Uterus (tissue), 4 donors: ENCODE measurements around the gene GRIN3A. TPM values are rescaled to one million over a fixed set of nuclear protein-coding genes. Genes with fewer than 3 reads are reported as not detected.

Source experiments
- DNase-seq, 2 donors: peaks; one replicate each; pipeline ENCODE4 v3.0.0-alpha.2; 2019 to 2020
- H3K27ac ChIP-seq, 2 donors: fragments of 200-600 bp; sonication (generic); 1 replicate in 1 of 2; 2 replicates in 1 of 2; pipeline ENCODE4 v1.5.1; 2016 to 2018
- H3K27me3 ChIP-seq, 2 donors: fragments of 200-600 bp; sonication (generic); one replicate each; pipeline ENCODE4 v1.5.1; 2018 to 2019; ENCODE audit warnings: control low read depth in 1 of 2
- H3K36me3 ChIP-seq, 2 donors: fragments of 200-600 bp; sonication (generic); one replicate each; pipeline ENCODE4 v1.5.1; 2019; ENCODE audit warnings: control low read depth in 1 of 2
- H3K4me1 ChIP-seq, 2 donors: fragments of 200-600 bp; sonication (generic); one replicate each; pipeline ENCODE4 v1.5.1; 2018 to 2019; ENCODE audit warnings: control low read depth in 1 of 2
- H3K4me3 ChIP-seq, 2 donors: fragments of 200-600 bp; sonication (generic); 1 replicate in 1 of 2; 2 replicates in 1 of 2; pipeline ENCODE4 v1.5.1; 2018 to 2019; ENCODE audit warnings: mild to moderate bottlenecking in 1 of 2
- H3K9me3 ChIP-seq, 2 donors: fragments of 200-600 bp; sonication (generic); one replicate each; pipeline ENCODE4 v1.5.1; 2019; ENCODE audit warnings: control low read depth in 1 of 2
- POLR2A ChIP-seq, 2 donors: fragments of 450-650 bp; IDR thresholded peaks; one replicate each; pipeline ENCODE4 v1.6.1; 2016; ENCODE audit warnings: antibody characterized with exemption in 2 of 2, mild to moderate bottlenecking in 1 of 2, moderate library complexity in 1 of 2
- intact Hi-C: fragments of 100-400 bp; cut with DNase I; formaldehyde crosslinking; loops from one replicate; pipeline ENCODE4 v1.15.1; 2023; ENCODE audit warnings: low total_unique reads
- total RNA-seq, 4 donors: library from RNA; depleted of rRNA in 3 of 4; stranded (reverse); fragments of >200 nt in 3 of 4; gene quantifications; one replicate each; pipeline versions ENCODE4 v1.1.0 to v1.2.4, GENCODE V29; 2014 to 2023
- TF ChIP-seq, protein P1 (sequence below), 4 experiments: fragments of 200-600 bp in 2 of 4; fragments of 450-650 bp in 2 of 4; sonication (generic) in 2 of 4; IDR thresholded peaks; one replicate each; pipeline ENCODE4 v1.5.1; 2016 to 2019; ENCODE audit warnings: antibody characterized with exemption in 4 of 4, mild to moderate bottlenecking in 2 of 4, moderate library complexity in 1 of 4
- donor health status: DM: yes; HTN: yes; CAD: no.

Gene GRIN3A
- total RNA-seq, 4 donors from 2014 or later: 5.9 TPM; not detected in 3

DNA sequence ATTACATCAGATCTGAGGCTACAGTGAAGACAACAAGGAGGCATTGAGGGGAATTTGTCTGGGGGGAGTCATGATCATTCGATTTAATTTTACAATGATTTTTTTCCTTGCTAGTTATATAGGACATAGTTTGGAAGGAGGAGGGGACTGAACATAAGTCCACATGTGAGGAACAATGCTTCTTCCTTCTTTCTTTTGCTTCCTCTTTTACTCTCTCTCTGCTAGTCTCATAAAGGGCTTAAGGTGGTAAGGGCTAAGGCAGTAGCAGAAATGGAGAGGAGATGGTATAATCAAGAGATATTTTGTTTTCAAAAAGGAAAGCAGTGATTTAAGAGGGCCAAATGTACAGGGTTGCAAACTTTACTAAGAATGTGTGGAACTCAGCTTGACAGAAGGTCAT lies 64.3 kb downstream of the GRIN3A start:
- H3K27me3 ChIP-seq: no peaks in the 10 kb centered on the region
- H3K27ac ChIP-seq: no peak overlapping the region
- intact Hi-C loops: no loop called here
- TF ChIP-seq, protein P1, sequence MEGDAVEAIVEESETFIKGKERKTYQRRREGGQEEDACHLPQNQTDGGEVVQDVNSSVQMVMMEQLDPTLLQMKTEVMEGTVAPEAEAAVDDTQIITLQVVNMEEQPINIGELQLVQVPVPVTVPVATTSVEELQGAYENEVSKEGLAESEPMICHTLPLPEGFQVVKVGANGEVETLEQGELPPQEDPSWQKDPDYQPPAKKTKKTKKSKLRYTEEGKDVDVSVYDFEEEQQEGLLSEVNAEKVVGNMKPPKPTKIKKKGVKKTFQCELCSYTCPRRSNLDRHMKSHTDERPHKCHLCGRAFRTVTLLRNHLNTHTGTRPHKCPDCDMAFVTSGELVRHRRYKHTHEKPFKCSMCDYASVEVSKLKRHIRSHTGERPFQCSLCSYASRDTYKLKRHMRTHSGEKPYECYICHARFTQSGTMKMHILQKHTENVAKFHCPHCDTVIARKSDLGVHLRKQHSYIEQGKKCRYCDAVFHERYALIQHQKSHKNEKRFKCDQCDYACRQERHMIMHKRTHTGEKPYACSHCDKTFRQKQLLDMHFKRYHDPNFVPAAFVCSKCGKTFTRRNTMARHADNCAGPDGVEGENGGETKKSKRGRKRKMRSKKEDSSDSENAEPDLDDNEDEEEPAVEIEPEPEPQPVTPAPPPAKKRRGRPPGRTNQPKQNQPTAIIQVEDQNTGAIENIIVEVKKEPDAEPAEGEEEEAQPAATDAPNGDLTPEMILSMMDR (IDR thresholded peaks at IDR 0.05): no peak
- TF ChIP-seq POLR2A (IDR thresholded peaks at IDR 0.05): no peak
- no peaks in the 10 kb centered on the region for H3K36me3 ChIP-seq
- no peaks in the 10 kb centered on the region for H3K9me3 ChIP-seq
- DNase-seq: no peak
- H3K4me1 ChIP-seq: no peaks in the 10 kb centered on the region
- H3K4me3 ChIP-seq: no peak overlapping the region

DNA sequence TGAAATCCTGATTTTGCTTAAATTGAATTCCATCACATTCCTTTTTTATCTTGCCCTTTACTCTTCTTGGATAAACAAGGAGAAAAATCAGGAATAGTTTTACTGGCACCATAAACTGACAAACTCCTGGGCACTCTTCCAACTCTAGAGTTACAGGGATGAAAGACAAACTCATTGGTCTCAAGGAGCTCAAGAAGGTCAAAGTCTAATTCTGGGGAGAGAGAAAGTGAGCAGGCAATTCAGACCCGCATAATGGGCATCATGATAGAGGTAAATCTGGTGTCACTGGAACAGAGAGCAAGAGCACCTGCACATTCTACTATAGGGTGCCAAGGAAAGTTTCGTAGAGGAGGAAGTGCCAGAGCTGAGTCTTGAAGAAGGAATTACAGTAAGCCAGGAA lies 64.8 kb downstream of the GRIN3A start:
- Histone ChIP-seq H3K4me3 (no peak overlapping the region), H3K27me3 (no peaks in the 10 kb centered on the region), H3K27ac (no peak overlapping the region), H3K9me3 (no peaks in the 10 kb centered on the region), H3K4me1 (no peaks in the 10 kb centered on the region), H3K36me3 (no peaks in the 10 kb centered on the region)
- no peak for DNase-seq
- intact Hi-C loops: no loop called here
- TF ChIP-seq, protein P1 (IDR thresholded peaks at IDR 0.05): no peak
- TF ChIP-seq POLR2A (IDR thresholded peaks at IDR 0.05): no peak

DNA sequence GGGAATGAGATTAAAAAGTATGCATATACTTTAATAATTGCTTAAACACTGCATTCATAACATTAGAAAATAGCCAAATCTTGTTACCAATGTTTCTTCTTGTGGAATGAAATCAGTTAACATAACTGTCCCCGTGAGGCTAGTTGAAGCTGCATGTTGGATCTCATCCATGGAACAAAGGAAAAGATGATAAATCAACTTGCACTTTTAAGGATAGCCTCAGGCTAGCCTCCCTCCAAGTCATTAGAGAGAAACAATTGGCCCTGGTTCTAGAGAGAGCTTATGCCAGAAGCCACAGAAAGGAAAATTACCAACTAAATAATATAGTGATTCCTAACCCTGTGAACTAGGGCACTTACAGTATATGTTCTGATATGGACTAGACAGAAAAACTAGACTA lies 66.9 kb downstream of the GRIN3A start:
- DNase-seq: no peak
- intact Hi-C loops: no loop called here
- H3K27ac ChIP-seq: no peak overlapping the region

DNA sequence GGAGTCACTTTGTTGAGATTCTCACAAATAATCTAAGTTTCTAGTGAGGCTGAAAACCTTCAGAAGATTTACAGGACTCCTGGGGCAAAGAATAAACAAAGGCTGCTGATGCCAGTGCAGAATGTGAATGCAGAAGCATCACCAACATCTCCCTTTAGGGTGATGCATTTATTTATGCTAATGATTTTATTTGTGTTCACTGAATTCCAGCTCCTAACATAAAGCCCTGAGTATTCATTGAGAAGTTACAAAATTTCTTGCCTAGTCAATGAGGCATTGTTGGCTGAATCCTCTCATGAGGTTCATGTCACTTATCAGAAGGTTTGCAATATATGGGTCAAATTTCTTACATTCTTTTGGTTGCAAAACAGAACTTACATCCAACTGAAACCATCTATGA lies 70.0 kb downstream of the GRIN3A start:
- intact Hi-C loops: no loop called here
- DNase-seq: no peak
- H3K4me3 ChIP-seq: no peak overlapping the region
- no peaks in the 10 kb centered on the region for H3K27me3 ChIP-seq
- TF ChIP-seq, protein P1 (IDR thresholded peaks at IDR 0.05): no peak
- TF ChIP-seq POLR2A (IDR thresholded peaks at IDR 0.05): no peak
- H3K36me3 ChIP-seq: no peaks in the 10 kb centered on the region
- no peaks in the 10 kb centered on the region for H3K4me1 ChIP-seq
- H3K9me3 ChIP-seq: no peaks in the 10 kb centered on the region
- no peak overlapping the region for H3K27ac ChIP-seq

More for the DNA sequence above, 66.9 kb downstream of the GRIN3A start:
- H3K36me3 ChIP-seq: no peaks in the 10 kb centered on the region
- H3K9me3 ChIP-seq: no peaks in the 10 kb centered on the region
- no peaks in the 10 kb centered on the region for H3K27me3 ChIP-seq
- TF ChIP-seq, protein P1 (IDR thresholded peaks at IDR 0.05): no peak
- no peak for TF ChIP-seq POLR2A (IDR thresholded peaks at IDR 0.05)
- H3K4me3 ChIP-seq: no peak overlapping the region
- H3K4me1 ChIP-seq: no peaks in the 10 kb centered on the region

DNA sequence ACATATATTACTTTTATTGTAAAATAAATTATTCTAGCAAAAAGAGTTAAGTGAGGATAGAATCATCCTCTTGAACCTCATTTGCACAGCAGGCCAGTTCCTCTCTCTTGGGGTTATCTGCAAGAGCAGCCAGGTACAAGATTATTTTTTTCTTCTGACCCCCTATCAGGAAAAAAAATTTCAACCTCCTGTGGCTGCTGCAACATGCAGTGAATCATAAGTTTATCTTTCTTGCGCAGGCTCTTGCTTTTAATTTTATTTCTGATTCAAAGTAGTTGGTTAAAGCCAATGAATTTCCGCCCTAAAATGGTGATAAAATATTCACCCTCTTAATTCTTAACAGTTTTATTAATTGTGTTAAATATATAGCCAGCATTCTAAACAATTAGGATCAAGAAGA lies 74.0 kb downstream of the GRIN3A start:
- intact Hi-C loops: no loop called here
- TF ChIP-seq, protein P1 (IDR thresholded peaks at IDR 0.05): no peak
- H3K9me3 ChIP-seq: no peaks in the 10 kb centered on the region
- no peak overlapping the region for H3K27ac ChIP-seq
- DNase-seq: no peak
- H3K27me3 ChIP-seq: no peaks in the 10 kb centered on the region
- no peaks in the 10 kb centered on the region for H3K36me3 ChIP-seq
- no peaks in the 10 kb centered on the region for H3K4me1 ChIP-seq
- no peak overlapping the region for H3K4me3 ChIP-seq
